Measurements from ENCODE around the gene MAPK8IP1. TPM values are rescaled to one million over a fixed set of nuclear protein-coding genes. Genes with fewer than 3 reads are reported as not detected.

Gene MAPK8IP1
- total and polyA plus RNA-seq, 2 experiments from 2014 or later: 5.9 to 39.4 TPM

GRCh38 chr11:45906965-45907611 is 21.6 kb downstream of the MAPK8IP1 start, which contains the start of gene FREY1 (continued):
- TF ChIP-seq ZNF462 (CRISPR knock-in tag; IDR thresholded peaks at IDR 0.05) (no peak), EZH2phosphoT487 (IDR thresholded peaks at IDR 0.05; ENCODE audit: unreplicated experiment) (no peak), ZNF114 (CRISPR knock-in tag; IDR thresholded peaks at IDR 0.05) (no peak)

DNA sequence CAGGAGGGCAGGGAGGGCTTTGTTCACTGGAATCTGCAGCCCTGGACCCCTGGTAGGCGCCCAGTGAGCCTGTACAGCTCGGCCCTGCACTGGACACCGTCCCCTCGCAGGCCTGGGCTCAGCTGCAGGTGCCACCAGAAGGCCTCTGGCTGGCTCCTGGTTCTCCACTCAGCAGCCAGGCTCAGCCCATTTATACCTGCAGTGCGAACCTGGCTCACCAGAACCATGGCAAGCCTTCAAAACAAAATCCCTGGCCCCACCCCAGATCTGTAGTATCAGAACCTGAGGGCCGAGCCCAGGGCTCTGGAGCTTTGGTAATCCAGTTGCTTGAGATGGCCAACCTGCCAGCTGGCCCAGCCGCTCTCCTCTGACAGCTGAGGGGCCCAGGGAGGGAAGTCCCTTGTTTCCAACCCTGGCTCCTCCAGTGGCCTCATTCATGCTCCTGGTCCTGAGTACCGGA is 22.5 kb downstream of the MAPK8IP1 start:
- TF ChIP-seq CREB1 (CRISPR knock-in tag; IDR thresholded peaks at IDR 0.05; ENCODE audit: low read depth) (no peak), POLR2AphosphoS5 (IDR thresholded peaks at IDR 0.05; ENCODE audit: low read depth) (no peak), EZH2 (IDR thresholded peaks at IDR 0.05; ENCODE audit: low read depth, unreplicated experiment) (no peak), ZNF114 (CRISPR knock-in tag; IDR thresholded peaks at IDR 0.05) (no peak), EZH2phosphoT487 (IDR thresholded peaks at IDR 0.05; ENCODE audit: unreplicated experiment) (no peak)
- H3K4me1 ChIP-seq (ENCODE audit: insufficient read depth): no peaks in the 10 kb centered on the region
- H3K36me3 Mint-ChIP-seq (ENCODE audit: low read depth): peaks cover 22% of the 10 kb centered on the region
- no peaks in the 10 kb centered on the region for H3K79me2 ChIP-seq (replicated peaks; ENCODE audit: insufficient read depth)
- H3K9me3 Mint-ChIP-seq: no peaks in the 10 kb centered on the region
- H3K4me2 ChIP-seq: no peak overlapping the region
- ATAC-seq (no peak; the same call in 2 of the 3 replicates), DNase-seq (ENCODE audit: low spot score) (no peak)
- H3K9me2 ChIP-seq (ENCODE audit: insufficient read depth): no peaks in the 10 kb centered on the region
- H3K36me3 ChIP-seq (ENCODE audit: insufficient read depth): no peaks in the 10 kb centered on the region
- 0 out of 2 replicates have a peak overlapping the region, but pooled peaks have one; percentile 32 for H3K27ac Mint-ChIP-seq
- H3K4me3 ChIP-seq: no peak overlapping the region
- H3F3A ChIP-seq (replicated peaks; ENCODE audit: low read depth): no peaks in the 10 kb centered on the region
- H3K27ac ChIP-seq (ENCODE audit: low read depth): no peak overlapping the region
- no peak overlapping the region for H2AFZ ChIP-seq
- H3K27me3 Mint-ChIP-seq (ENCODE audit: insufficient read depth, low read depth, poor library complexity): peaks cover 23% of the 10 kb centered on the region
- H3K27me3 ChIP-seq (ENCODE audit: insufficient read depth): no peaks in the 10 kb centered on the region
- peaks cover 8% of the 10 kb centered on the region; the same call in 1 of the 2 replicates for H4K20me1 ChIP-seq (replicated peaks; ENCODE audit: insufficient read depth)
- H3K4me1 Mint-ChIP-seq: no peaks in the 10 kb centered on the region; the same call in 2 of the 3 replicates
- no peak overlapping the region for H3K4me3 Mint-ChIP-seq
